ENCODE data around the gene CHRM5.

DNA sequence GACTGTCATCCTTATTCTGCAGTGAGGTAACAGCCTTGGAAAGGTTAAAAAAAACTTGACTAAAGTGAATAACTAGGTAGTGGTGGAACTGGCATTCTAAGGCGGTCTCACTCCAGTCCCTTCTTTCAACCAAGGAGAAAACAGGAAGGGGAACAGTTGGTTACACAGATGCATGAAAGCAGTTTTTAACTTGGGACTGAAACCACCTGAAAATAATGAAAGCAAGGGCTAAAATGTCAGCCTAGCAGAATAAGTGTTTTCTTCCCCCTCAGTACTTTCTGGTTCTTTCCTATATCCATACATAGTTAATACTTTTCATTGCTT, 71.5 kb downstream of the CHRM5 start:
- TF ChIP-seq, protein P1, sequence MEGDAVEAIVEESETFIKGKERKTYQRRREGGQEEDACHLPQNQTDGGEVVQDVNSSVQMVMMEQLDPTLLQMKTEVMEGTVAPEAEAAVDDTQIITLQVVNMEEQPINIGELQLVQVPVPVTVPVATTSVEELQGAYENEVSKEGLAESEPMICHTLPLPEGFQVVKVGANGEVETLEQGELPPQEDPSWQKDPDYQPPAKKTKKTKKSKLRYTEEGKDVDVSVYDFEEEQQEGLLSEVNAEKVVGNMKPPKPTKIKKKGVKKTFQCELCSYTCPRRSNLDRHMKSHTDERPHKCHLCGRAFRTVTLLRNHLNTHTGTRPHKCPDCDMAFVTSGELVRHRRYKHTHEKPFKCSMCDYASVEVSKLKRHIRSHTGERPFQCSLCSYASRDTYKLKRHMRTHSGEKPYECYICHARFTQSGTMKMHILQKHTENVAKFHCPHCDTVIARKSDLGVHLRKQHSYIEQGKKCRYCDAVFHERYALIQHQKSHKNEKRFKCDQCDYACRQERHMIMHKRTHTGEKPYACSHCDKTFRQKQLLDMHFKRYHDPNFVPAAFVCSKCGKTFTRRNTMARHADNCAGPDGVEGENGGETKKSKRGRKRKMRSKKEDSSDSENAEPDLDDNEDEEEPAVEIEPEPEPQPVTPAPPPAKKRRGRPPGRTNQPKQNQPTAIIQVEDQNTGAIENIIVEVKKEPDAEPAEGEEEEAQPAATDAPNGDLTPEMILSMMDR (optimal IDR thresholded peaks at IDR 0.05 in 1 of 3, IDR thresholded peaks at IDR 0.05 in 1 of 3, conservative IDR thresholded peaks at IDR 0.05 in 1 of 3; ENCODE audit: extremely low read depth in 1 of 3, insufficient read depth in 2 of 3, low read length in 3 of 3): no peak
- no peak for TF ChIP-seq EZH2 (IDR thresholded peaks at IDR 0.05; ENCODE audit: low read length)
